Endodermal cell (in vitro differentiated cells): ENCODE data around the gene SRGN. TPM values are rescaled to one million over a fixed set of nuclear protein-coding genes. Genes with fewer than 3 reads are reported as not detected.

Source experiments
- DNase-seq: peaks from one replicate; pipeline ENCODE4 v3.0.0-alpha.2; 2017
- H3K27ac ChIP-seq: 2 replicates; pipeline ENCODE4 v1.5.1; 2013; ENCODE audit warnings: mild to moderate bottlenecking, low read depth, low read length, moderate library complexity
- H3K27me3 ChIP-seq: 2 replicates; pipeline ENCODE4 v1.6.1; 2013; ENCODE audit warnings: mild to moderate bottlenecking, low read length, moderate library complexity; ENCODE audit not compliant: insufficient read depth, control insufficient read depth, poor library complexity, severe bottlenecking
- H3K36me3 ChIP-seq: 2 replicates; pipeline ENCODE4 v1.7.0; 2013; ENCODE audit warnings: mild to moderate bottlenecking, low read length, moderate library complexity; ENCODE audit not compliant: control insufficient read depth, insufficient read depth
- H3K4me1 ChIP-seq: one replicate; pipeline ENCODE4 v1.7.0; 2013; ENCODE audit warnings: low read length; ENCODE audit not compliant: control insufficient read depth, insufficient read depth
- H3K4me3 ChIP-seq: 2 replicates; pipeline ENCODE4 v1.5.1; 2013; ENCODE audit warnings: mild to moderate bottlenecking, low read length, moderate library complexity
- H3K9ac ChIP-seq: 2 replicates; pipeline ENCODE4 v1.6.1; 2013; ENCODE audit warnings: mild to moderate bottlenecking, low read length, moderate library complexity; ENCODE audit not compliant: poor library complexity, severe bottlenecking; ENCODE audit errors: extremely low read depth
- H3K9me3 ChIP-seq: 2 replicates; pipeline ENCODE4 v1.6.1; 2013; ENCODE audit warnings: mild to moderate bottlenecking, low read length, moderate library complexity; ENCODE audit not compliant: control insufficient read depth
- H3K27ac Mint-ChIP-seq: 2 replicates; pipeline ENCODE4 v1.8.0; 2020; ENCODE audit warnings: mixed read lengths
- H3K27me3 Mint-ChIP-seq: 2 replicates; pipeline ENCODE4 v1.8.0; 2021; ENCODE audit warnings: mild to moderate bottlenecking, mixed read lengths; ENCODE audit not compliant: insufficient read depth
- H3K36me3 Mint-ChIP-seq: 2 replicates; pipeline ENCODE4 v1.8.0; 2020; ENCODE audit warnings: low read depth, mixed read lengths
- H3K4me1 Mint-ChIP-seq: 2 replicates; pipeline ENCODE4 v1.8.0; 2020; ENCODE audit warnings: mixed read lengths
- H3K4me3 Mint-ChIP-seq: 2 replicates; pipeline ENCODE4 v1.8.0; 2020; ENCODE audit warnings: mild to moderate bottlenecking, moderate library complexity, mixed read lengths
- H3K9me3 Mint-ChIP-seq: 2 replicates; pipeline ENCODE4 v1.8.0; 2020; ENCODE audit warnings: mild to moderate bottlenecking, mixed read lengths
- CTCF ChIP-seq: fragments of 200-600 bp; sonication (generic); conservative IDR thresholded peaks from 2 replicates; pipeline ENCODE4 v1.5.0; 2021; ENCODE audit warnings: antibody characterized with exemption, mild to moderate bottlenecking
- WGBS, 2 experiments: methylation state at CpG; one replicate each; pipeline versions ENCODE4 v1.1.5 to v1.1.7; 2013; ENCODE audit warnings: missing lambda C conversion rate in 2 of 2, mixed read lengths in 1 of 2; ENCODE audit not compliant: insufficient coverage in 1 of 2, insufficient read length in 1 of 2; 5-methylcytosine and 5-hydroxymethylcytosine counted together
- total RNA-seq, 2 donors: library from RNA; stranded (reverse); fragmentation: NEBNext Ultra II Directional in 1 of 2; extraction: Animal tissue kit (Norgen Biotek cat#: 25700) in 1 of 2; gene quantifications; 2 replicates in 1 of 2; 3 replicates in 1 of 2; pipeline ENCODE4 v1.2.1, GENCODE V29; 2021

The SRGN gene
- total RNA-seq, 2 donors from 2014 or later = not detected

GRCh38 chr10:69145329-69145728 lies 57.4 kb downstream of the SRGN start:
- no peak for DNase-seq
- Histone ChIP-seq H3K36me3 (peaks cover 18% of the 10 kb centered on the region), H3K9ac (no peak overlapping the region), H3K4me1 (no peaks in the 10 kb centered on the region), H3K4me3 (no peak overlapping the region), H3K27ac (no peak overlapping the region), H3K27me3 (no peaks in the 10 kb centered on the region), H3K9me3 (no peaks in the 10 kb centered on the region)
- no peak overlapping the region for H3K4me3 Mint-ChIP-seq
- H3K9me3 Mint-ChIP-seq = no peaks in the 10 kb centered on the region
- no peaks in the 10 kb centered on the region for H3K27me3 Mint-ChIP-seq
- no CpG with 5 or more reads among the region's 1 CpG for WGBS, 2 experiments
- peaks cover 11% of the 10 kb centered on the region for H3K36me3 Mint-ChIP-seq
- H3K27ac Mint-ChIP-seq = no peak overlapping the region
- no peaks in the 10 kb centered on the region for H3K4me1 Mint-ChIP-seq
- no peak for TF ChIP-seq CTCF

GRCh38 chr10:69145864-69146263 lies 58.0 kb downstream of the SRGN start:
- H3K27ac ChIP-seq = no peak overlapping the region
- no peak for TF ChIP-seq CTCF
- Mint-ChIP-seq H3K4me1 (no peaks in the 10 kb centered on the region), H3K27ac (no peak overlapping the region), H3K36me3 (peaks cover 11% of the 10 kb centered on the region), H3K4me3 (no peak overlapping the region), H3K27me3 (no peaks in the 10 kb centered on the region), H3K9me3 (no peaks in the 10 kb centered on the region)
- no peak overlapping the region for H3K4me3 ChIP-seq
- H3K4me1 ChIP-seq = no peaks in the 10 kb centered on the region
- WGBS, 2 experiments = 90 to 95% methylated on average over 8 of the region's 8 CpGs
- H3K36me3 ChIP-seq = peaks cover 15% of the 10 kb centered on the region
- no peak for DNase-seq
- H3K9me3 ChIP-seq = no peaks in the 10 kb centered on the region
- H3K27me3 ChIP-seq = no peaks in the 10 kb centered on the region
- no peak overlapping the region for H3K9ac ChIP-seq

- H3K9me3 Mint-ChIP-seq = no peaks in the 10 kb centered on the region
- 89 to 100% methylated on average over 1 to 2 of the region's 2 CpGs for WGBS, 2 experiments
- Histone ChIP-seq H3K27me3 (no peaks in the 10 kb centered on the region), H3K4me1 (no peaks in the 10 kb centered on the region), H3K9me3 (no peaks in the 10 kb centered on the region), H3K36me3 (peaks cover 10% of the 10 kb centered on the region), H3K9ac (no peak overlapping the region), H3K27ac (no peak overlapping the region), H3K4me3 (no peak overlapping the region)
- H3K27me3 Mint-ChIP-seq = no peaks in the 10 kb centered on the region
- H3K4me3 Mint-ChIP-seq = no peak overlapping the region
- no peak for DNase-seq
- H3K27ac Mint-ChIP-seq = no peak overlapping the region
- no peaks in the 10 kb centered on the region for H3K4me1 Mint-ChIP-seq
- peaks cover 11% of the 10 kb centered on the region for H3K36me3 Mint-ChIP-seq
- no peak for TF ChIP-seq CTCF
Observed at GRCh38 chr10:69146759-69147158, 58.9 kb downstream of the SRGN start.
